MM.1S (cell line): ENCODE results near the gene NRG3.

Experiments
- DNase-seq: peaks from one replicate; pipeline ENCODE4 v3.0.0-alpha.2; 2015
- H2AFZ ChIP-seq: fragments of 300-600 bp; sonication (generic); 2 replicates; pipeline ENCODE4 v1.6.0; 2016; ENCODE audit warnings: antibody characterized with exemption, low read length
- H3F3A ChIP-seq: fragments of 300-600 bp; sonication (generic); 2 replicates; pipeline ENCODE4 v1.6.1; 2016; ENCODE audit warnings: mild to moderate bottlenecking, antibody characterized with exemption, low read length, moderate library complexity, mixed read lengths; ENCODE audit not compliant: insufficient read depth
- H3K27ac ChIP-seq: fragments of 300-600 bp; sonication (generic); 2 replicates; pipeline ENCODE4 v1.5.1; 2016; ENCODE audit warnings: mild to moderate bottlenecking, low read length
- H3K27me3 ChIP-seq: fragments of 300-600 bp; sonication (generic); replicated peaks from 2 replicates; pipeline ENCODE4 v1.6.0; 2016; ENCODE audit warnings: low read length; ENCODE audit not compliant: insufficient read depth
- H3K36me3 ChIP-seq: fragments of 300-600 bp; sonication (generic); replicated peaks from 2 replicates; pipeline ENCODE4 v1.6.1; 2016; ENCODE audit warnings: mild to moderate bottlenecking, low read length, mixed read lengths; ENCODE audit not compliant: insufficient read depth
- H3K4me1 ChIP-seq: fragments of 300-600 bp; sonication (generic); 2 replicates; pipeline ENCODE4 v1.6.1; 2016; ENCODE audit warnings: low read length, mixed read lengths
- H3K4me2 ChIP-seq: fragments of 300-600 bp; sonication (generic); 2 replicates; pipeline ENCODE4 v1.6.0; 2016; ENCODE audit warnings: low read depth, low read length
- H3K4me3 ChIP-seq: fragments of 300-600 bp; sonication (generic); 2 replicates; pipeline ENCODE4 v1.5.1; 2016; ENCODE audit warnings: low read length, mixed read lengths
- H3K79me2 ChIP-seq: fragments of 300-600 bp; sonication (generic); 2 replicates; pipeline ENCODE4 v1.6.1; 2016; ENCODE audit warnings: mixed run types, low read length, mixed read lengths
- H3K9ac ChIP-seq: fragments of 300-600 bp; sonication (generic); 2 replicates; pipeline ENCODE4 v1.6.1; 2016; ENCODE audit warnings: low read length, mixed read lengths
- H3K9me2 ChIP-seq: fragments of 300-600 bp; sonication (generic); replicated peaks from 2 replicates; pipeline ENCODE4 v1.6.1; 2016; ENCODE audit warnings: mild to moderate bottlenecking, low read length, mixed read lengths; ENCODE audit not compliant: insufficient read depth
- H3K9me3 ChIP-seq: fragments of 300-600 bp; sonication (generic); replicated peaks from 2 replicates; pipeline ENCODE4 v1.6.1; 2016; ENCODE audit warnings: mild to moderate bottlenecking, low read length, mixed read lengths; ENCODE audit not compliant: insufficient read depth
- H4K20me1 ChIP-seq: fragments of 300-600 bp; sonication (generic); 2 replicates; pipeline ENCODE4 v1.6.1; 2016; ENCODE audit warnings: mild to moderate bottlenecking, low read length, moderate library complexity, mixed read lengths; ENCODE audit not compliant: insufficient read depth
- CTCF ChIP-seq: fragments of 300-600 bp; sonication (generic); IDR thresholded peaks from 2 replicates; pipeline ENCODE4 v1.5.1; 2016; ENCODE audit warnings: antibody characterized with exemption, low read length, mixed read lengths
- EZH2 ChIP-seq: fragments of 300-600 bp; sonication (generic); optimal IDR thresholded peaks from 2 replicates; pipeline ENCODE3; 2017; ENCODE audit warnings: low read depth, mild to moderate bottlenecking, antibody characterized with exemption, low read length, mixed read lengths
- EZH2phosphoT487 ChIP-seq: fragments of 300-600 bp; sonication (generic); IDR thresholded peaks from 2 replicates; pipeline ENCODE4 v1.6.1; 2018; ENCODE audit warnings: antibody characterized with exemption, low read length

The NRG3 gene

GRCh38 chr10:82400841-82401240 is 525.8 kb downstream of the NRG3 start:
- no peak overlapping the region for H3K4me2 ChIP-seq
- no peaks in the 10 kb centered on the region for H3K79me2 ChIP-seq
- H3K27ac ChIP-seq: no peak overlapping the region
- DNase-seq: no peak
- no peaks in the 10 kb centered on the region for H3K27me3 ChIP-seq
- no peaks in the 10 kb centered on the region for H3K36me3 ChIP-seq
- H4K20me1 ChIP-seq: no peaks in the 10 kb centered on the region
- H3K4me3 ChIP-seq: no peak overlapping the region
- no peak overlapping the region for H3K9ac ChIP-seq
- TF ChIP-seq EZH2 (no peak), EZH2phosphoT487 (no peak), CTCF (no peak)
- no peaks in the 10 kb centered on the region for H3K9me2 ChIP-seq
- no peaks in the 10 kb centered on the region for H3K9me3 ChIP-seq
- no peaks in the 10 kb centered on the region for H3F3A ChIP-seq
- no peak overlapping the region for H2AFZ ChIP-seq
- H3K4me1 ChIP-seq: no peaks in the 10 kb centered on the region

GRCh38 chr10:82402906-82403401 is 528.0 kb downstream of the NRG3 start:
- Histone ChIP-seq H2AFZ (no peak overlapping the region), H3K9me2 (no peaks in the 10 kb centered on the region), H3F3A (no peaks in the 10 kb centered on the region), H3K9ac (no peak overlapping the region), H3K27ac (no peak overlapping the region), H3K9me3 (no peaks in the 10 kb centered on the region), H3K27me3 (no peaks in the 10 kb centered on the region), H3K4me1 (no peaks in the 10 kb centered on the region), H3K79me2 (no peaks in the 10 kb centered on the region), H3K36me3 (no peaks in the 10 kb centered on the region), H4K20me1 (no peaks in the 10 kb centered on the region), H3K4me3 (no peak overlapping the region), H3K4me2 (no peak overlapping the region)
- TF ChIP-seq EZH2 (no peak), EZH2phosphoT487 (no peak), CTCF (no peak)
- no peak for DNase-seq

GRCh38 chr10:82409671-82410070 is 534.7 kb downstream of the NRG3 start:
- no peak for DNase-seq
- Histone ChIP-seq H3K4me1 (no peaks in the 10 kb centered on the region), H3K4me2 (no peak overlapping the region), H3K9me3 (no peaks in the 10 kb centered on the region), H4K20me1 (no peaks in the 10 kb centered on the region), H3K9me2 (no peaks in the 10 kb centered on the region), H2AFZ (no peak overlapping the region), H3K79me2 (no peaks in the 10 kb centered on the region), H3K4me3 (no peak overlapping the region), H3K27ac (no peak overlapping the region), H3K36me3 (no peaks in the 10 kb centered on the region), H3F3A (no peaks in the 10 kb centered on the region), H3K9ac (no peak overlapping the region), H3K27me3 (no peaks in the 10 kb centered on the region)
- no peak for TF ChIP-seq CTCF

GRCh38 chr10:82411416-82411815 is 536.4 kb downstream of the NRG3 start:
- Histone ChIP-seq H3K79me2 (no peaks in the 10 kb centered on the region), H3K27me3 (no peaks in the 10 kb centered on the region), H3K9me3 (no peaks in the 10 kb centered on the region), H2AFZ (no peak overlapping the region), H3K36me3 (no peaks in the 10 kb centered on the region), H3K4me1 (no peaks in the 10 kb centered on the region), H3K4me2 (no peak overlapping the region), H3K4me3 (no peak overlapping the region), H3K9ac (no peak overlapping the region), H4K20me1 (no peaks in the 10 kb centered on the region), H3F3A (no peaks in the 10 kb centered on the region), H3K9me2 (no peaks in the 10 kb centered on the region), H3K27ac (no peak overlapping the region)
- DNase-seq: no peak
- TF ChIP-seq EZH2phosphoT487 (no peak), EZH2 (no peak), CTCF (no peak)
